Ascending aorta (tissue), 2 donors: ENCODE measurements around the gene FNIP2. TPM values are rescaled to one million over a fixed set of nuclear protein-coding genes. Genes with fewer than 3 reads are reported as not detected.
"Not testable (repeated sequence)": the region's sequence is repeated elsewhere in the genome, so short reads cannot be mapped to it uniquely, and the experiment has no call there.

Source experiments
- DNase-seq, 2 donors: peaks; one replicate each; pipeline ENCODE4 v3.0.0-alpha.2; 2019; ENCODE audit warnings: low spot score in 2 of 2
- H3K27ac ChIP-seq, 2 donors: fragments of 200-600 bp; sonication (generic); one replicate each; pipeline ENCODE4 v1.5.1; 2016 to 2017; ENCODE audit warnings: mild to moderate bottlenecking in 1 of 2
- H3K27me3 ChIP-seq: fragments of 200-600 bp; sonication (generic); one replicate; pipeline ENCODE4 v1.5.1; 2017
- H3K36me3 ChIP-seq, 2 donors: fragments of 200-600 bp; sonication (generic); one replicate each; pipeline ENCODE4 v1.5.1; 2016
- H3K4me1 ChIP-seq, 2 donors: fragments of 200-600 bp; sonication (generic); one replicate each; pipeline ENCODE4 v1.5.1; 2016 to 2017; ENCODE audit warnings: mild to moderate bottlenecking in 1 of 2
- H3K4me3 ChIP-seq, 2 donors: fragments of 200-600 bp; sonication (generic); one replicate each; pipeline ENCODE4 v1.5.1; 2016 to 2017; ENCODE audit warnings: mild to moderate bottlenecking in 1 of 2
- H3K9me3 ChIP-seq, 2 donors: fragments of 200-600 bp; sonication (generic); one replicate each; pipeline ENCODE4 v1.5.1; 2016
- CTCF ChIP-seq, 3 experiments: fragments of 200-600 bp in 2 of 3; fragments of 450-650 bp in 1 of 3; sonication (generic) in 2 of 3; IDR thresholded peaks; one replicate each; pipeline ENCODE4 v1.5.1; 2016 to 2019; ENCODE audit warnings: antibody characterized with exemption in 3 of 3, mild to moderate bottlenecking in 1 of 3, moderate library complexity in 1 of 3
- intact Hi-C: fragments of 100-400 bp; cut with DNase I; formaldehyde crosslinking; loops from one replicate; pipeline ENCODE4 v1.15.1; 2023
- total RNA-seq: library from RNA; depleted of rRNA; stranded (reverse); fragments of >200 nt; gene quantifications from one replicate; pipeline ENCODE4 v1.1.0, GENCODE V29; 2016

FNIP2 gene
- total RNA-seq, 1 donor from 2014 or later: 44.1 TPM

DNA sequence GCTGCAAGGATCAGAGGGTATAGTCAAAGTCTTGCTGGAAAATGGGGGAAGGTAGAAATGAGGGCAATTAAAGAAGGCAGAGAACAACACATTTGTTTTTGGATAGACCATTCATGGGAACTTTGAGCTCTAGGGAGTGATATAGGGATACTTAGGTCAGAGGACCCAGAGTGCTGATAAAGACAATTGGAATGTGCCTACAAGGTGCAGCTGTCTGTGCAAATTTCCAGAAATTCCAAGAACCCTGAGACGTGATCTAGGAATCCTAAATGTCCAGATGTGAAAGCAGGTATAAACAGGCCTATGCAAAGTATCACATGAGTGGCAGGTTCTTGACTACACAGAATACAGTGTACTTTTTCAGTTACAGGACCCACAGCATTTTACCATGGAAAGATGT lies 24.2 kb downstream of the FNIP2 start:
- Histone ChIP-seq H3K36me3 (no peaks in the 10 kb centered on the region), H3K27ac (no peak overlapping the region), H3K27me3 (no peaks in the 10 kb centered on the region), H3K4me3 (no peak overlapping the region), H3K4me1 (peaks cover 3 to 10% of the 10 kb centered on the region in 2 donors), H3K9me3 (no peaks in the 10 kb centered on the region)
- intact Hi-C loops: no loop called here
- no peak for TF ChIP-seq CTCF (IDR thresholded peaks at IDR 0.05)
- no peak for DNase-seq

- H3K9me3 ChIP-seq, H3K27ac ChIP-seq, H3K4me1 ChIP-seq, DNase-seq, H3K27me3 ChIP-seq, H3K4me3 ChIP-seq, H3K36me3 ChIP-seq, intact Hi-C loops: not testable (repeated sequence)
These were observed 24.6 kb downstream of the FNIP2 start for GRCh38 chr4:158793430-158793829.

- peaks cover 0 to 4% of the 10 kb centered on the region in 2 donors for H3K4me1 ChIP-seq
- peak in 1 of 2 donors; percentile 27 for DNase-seq
- no peaks in the 10 kb centered on the region for H3K36me3 ChIP-seq
- no peaks in the 10 kb centered on the region for H3K9me3 ChIP-seq
- TF ChIP-seq CTCF (IDR thresholded peaks at IDR 0.05): no peak
- intact Hi-C loops: no loop called here
- H3K27me3 ChIP-seq: no peaks in the 10 kb centered on the region
- H3K4me3 ChIP-seq: no peak overlapping the region
- no peak overlapping the region for H3K27ac ChIP-seq
These were observed 27.7 kb downstream of the FNIP2 start for GRCh38 chr4:158796370-158797140.

- intact Hi-C loops: no loop called here
- no peak for DNase-seq
- Histone ChIP-seq H3K4me1 (peaks cover 0 to 4% of the 10 kb centered on the region in 2 donors), H3K27me3 (no peaks in the 10 kb centered on the region), H3K4me3 (no peak overlapping the region), H3K27ac (no peak overlapping the region), H3K36me3 (no peaks in the 10 kb centered on the region), H3K9me3 (no peaks in the 10 kb centered on the region)
- no peak for TF ChIP-seq CTCF (IDR thresholded peaks at IDR 0.05)
These were observed 29.2 kb downstream of the FNIP2 start for GRCh38 chr4:158798062-158798461.

- Histone ChIP-seq H3K27ac (no peak overlapping the region), H3K36me3 (no peaks in the 10 kb centered on the region), H3K27me3 (no peaks in the 10 kb centered on the region), H3K4me3 (no peak overlapping the region), H3K9me3 (no peaks in the 10 kb centered on the region), H3K4me1 (peaks cover 0 to 4% of the 10 kb centered on the region in 2 donors)
- TF ChIP-seq CTCF (IDR thresholded peaks at IDR 0.05): no peak
- intact Hi-C loops: no loop called here
- no peak for DNase-seq
These were observed 30.4 kb downstream of the FNIP2 start for GRCh38 chr4:158799013-158799770.

GRCh38 chr4:158799856-158800255 lies 31.0 kb downstream of the FNIP2 start:
- intact Hi-C loops: no loop called here
- Histone ChIP-seq H3K4me3 (no peak overlapping the region), H3K27me3 (no peaks in the 10 kb centered on the region), H3K4me1 (peaks cover 0 to 4% of the 10 kb centered on the region in 2 donors), H3K27ac (no peak overlapping the region), H3K9me3 (no peaks in the 10 kb centered on the region), H3K36me3 (no peaks in the 10 kb centered on the region)
- no peak for DNase-seq
- TF ChIP-seq CTCF (IDR thresholded peaks at IDR 0.05): no peak
